GM12875 (cell line): ENCODE measurements around the gene SAT2.
"Not testable (repeated sequence)": the region's sequence is repeated elsewhere in the genome, so short reads cannot be mapped to it uniquely, and the experiment has no call there.

ENCODE experiments used
- H3K4me3 ChIP-seq: one replicate; pipeline ENCODE4 v1.5.1; 2011; ENCODE audit warnings: low read depth, low read length, control low read depth
- CTCF ChIP-seq: IDR thresholded peaks from 2 replicates; pipeline ENCODE4 v1.5.1; 2011; ENCODE audit warnings: low read depth, mild to moderate bottlenecking, control low read depth, inconsistent platforms, low read length, moderate library complexity, borderline replicate concordance; ENCODE audit not compliant: insufficient read depth

SAT2 gene

GRCh38 chr17:7650509-7651096, 23.0 kb upstream of the SAT2 start, which contains the start of gene ATP1B2:
ATP1B2 (plus strand) TSS chr17:7650926; CDS start chr17:7651519, 593 bp downstream.
- no peak for TF ChIP-seq CTCF
- H3K4me3 ChIP-seq, result peak within 1 kb of the TSS; percentile 5

GRCh38 chr17:7647018-7647417, 19.4 kb upstream of the SAT2 start:
- H3K4me3 ChIP-seq, result no peak overlapping the region
- TF ChIP-seq CTCF, result no peak

DNA sequence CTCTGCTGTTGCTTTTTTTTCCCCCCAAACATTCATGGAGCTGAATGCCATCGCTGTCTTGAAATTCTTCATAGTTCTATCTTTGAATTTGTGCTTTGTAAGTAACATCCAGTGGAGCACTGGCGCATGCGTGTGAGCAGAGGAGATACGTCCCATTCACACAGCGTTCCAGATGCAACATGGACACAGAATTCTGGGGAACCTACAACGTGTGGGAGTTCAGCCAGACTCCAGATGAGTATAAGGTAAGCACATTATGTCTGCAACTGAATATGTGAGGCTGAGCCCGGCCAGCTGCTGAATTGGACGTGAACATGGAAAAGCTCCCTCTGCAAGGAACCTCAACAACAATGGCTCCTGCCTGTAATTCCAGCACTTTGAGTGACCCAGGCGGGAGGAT, 18.8 kb upstream of the SAT2 start:
- H3K4me3 ChIP-seq, result no peak overlapping the region
- no peak for TF ChIP-seq CTCF

DNA sequence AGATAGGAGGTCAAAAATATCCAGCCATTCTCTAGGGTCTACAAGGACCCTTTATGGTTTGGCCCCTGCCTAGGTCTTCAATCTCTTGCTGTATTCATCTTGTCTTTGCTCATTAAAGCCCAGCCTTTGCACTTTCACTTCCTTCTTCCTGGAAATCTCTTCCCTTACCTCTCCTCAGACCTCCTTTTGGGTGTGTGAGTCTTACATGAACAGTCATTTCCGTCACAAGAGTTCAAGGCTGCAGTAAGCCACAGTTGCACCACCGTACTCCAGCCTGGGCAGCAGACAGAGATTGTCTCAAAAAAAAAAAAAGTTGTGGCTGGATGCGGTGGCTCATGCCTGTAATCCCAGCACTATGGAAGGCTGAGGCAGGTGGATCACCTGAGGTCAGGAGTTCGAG, 17.2 kb upstream of the SAT2 start:
- TF ChIP-seq CTCF, result no peak
- H3K4me3 ChIP-seq, result no peak overlapping the region

DNA sequence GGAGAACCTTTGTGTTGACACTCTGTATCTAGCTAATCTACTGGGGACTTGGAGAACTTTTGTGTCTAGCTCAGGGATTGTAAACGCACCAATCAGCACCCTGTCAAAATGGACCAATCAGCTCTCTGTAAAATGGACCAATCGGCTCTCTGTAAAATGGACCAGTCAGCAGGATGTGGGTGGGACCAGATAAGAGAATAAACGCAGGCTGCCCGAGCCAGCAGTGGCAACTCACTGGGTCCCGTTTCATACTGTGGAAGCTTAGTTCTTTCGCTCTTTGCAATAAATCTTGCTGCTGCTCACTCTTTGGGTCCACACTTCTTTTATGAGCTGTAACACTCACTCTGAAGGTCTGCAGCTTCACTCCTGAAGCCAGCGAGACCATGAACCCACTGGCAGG, 14.0 kb upstream of the SAT2 start:
- not testable (repeated sequence) for H3K4me3 ChIP-seq

DNA sequence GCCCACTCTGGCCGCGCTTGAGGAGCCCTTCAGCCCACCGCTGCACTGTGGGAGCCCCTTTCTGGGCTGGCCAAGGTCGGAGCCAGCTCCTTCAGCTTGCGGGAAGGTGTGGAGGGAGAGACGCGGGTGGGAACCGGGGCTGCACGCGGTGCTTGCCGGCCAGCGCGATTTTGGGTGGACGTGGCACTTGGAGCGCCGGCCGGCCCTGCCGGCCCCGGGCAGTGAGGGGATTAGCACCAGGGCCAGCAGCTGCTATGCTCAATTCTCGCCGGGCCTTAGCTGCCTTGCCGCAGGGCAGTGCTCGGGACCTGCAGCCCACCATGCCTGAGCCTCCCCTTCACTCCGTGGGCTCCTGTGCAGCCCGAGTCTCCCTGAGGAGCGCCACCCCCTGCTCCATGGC, 13.2 kb upstream of the SAT2 start:
- no peak overlapping the region for H3K4me3 ChIP-seq
- TF ChIP-seq CTCF, result no peak

DNA sequence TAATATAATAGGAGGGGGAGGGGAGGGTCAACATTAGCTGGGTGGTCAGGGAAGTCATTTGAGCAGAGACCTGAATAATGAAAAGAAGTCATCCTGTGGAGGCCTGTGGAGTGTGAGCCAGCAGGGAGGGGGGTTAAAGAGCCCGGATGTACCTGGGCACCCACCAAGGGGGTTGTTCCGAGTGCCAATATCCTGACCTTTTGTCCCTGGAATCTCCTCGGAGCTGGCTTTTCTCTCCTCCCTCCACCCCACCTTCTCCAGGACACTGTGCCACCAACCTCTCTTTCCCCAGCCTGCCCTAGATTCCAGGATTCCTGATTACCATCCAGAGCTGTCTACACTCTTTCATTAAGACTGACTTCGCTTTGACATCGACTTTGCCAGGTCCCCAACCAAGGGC, 8.5 kb upstream of the SAT2 start:
- no peak overlapping the region for H3K4me3 ChIP-seq
- TF ChIP-seq CTCF, result no peak

DNA sequence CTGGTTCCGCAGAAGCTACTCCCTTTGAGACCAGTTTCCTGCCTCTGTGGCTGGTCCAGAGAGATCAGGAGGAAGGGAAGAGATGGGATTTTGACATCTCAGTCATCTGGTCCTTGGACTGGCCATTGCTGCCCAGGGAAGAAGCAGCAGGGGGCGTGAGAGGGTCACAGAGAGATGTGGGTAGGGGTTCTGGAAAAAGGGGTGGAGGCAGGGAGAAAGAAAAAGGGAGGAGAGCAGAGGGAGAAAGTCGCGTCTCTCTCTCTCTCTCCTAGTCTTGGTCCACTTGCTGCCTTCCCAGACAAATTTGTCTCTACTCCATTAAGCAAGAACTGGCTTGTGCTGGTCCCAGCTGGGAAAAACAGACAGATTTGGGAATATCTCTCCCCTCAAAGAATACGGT, 6.8 kb upstream of the SAT2 start:
- peak; percentile 38; the same call in 1 of the 2 replicates for TF ChIP-seq CTCF

More for the DNA sequence above, 6.8 kb upstream of the SAT2 start:
- no peak overlapping the region for H3K4me3 ChIP-seq
